ENCODE data around the gene GALNT12.

- TF ChIP-seq CTCF (IDR thresholded peaks at IDR 0.05) = no peak
- no peak for TF ChIP-seq POLR2A (IDR thresholded peaks at IDR 0.05; ENCODE audit: low read depth)
Measured at GRCh38 chr9:98794802-98795201, 12.7 kb upstream of the GALNT12 start.
